ENCODE results near the gene MUC5B.

- TF ChIP-seq REST (IDR thresholded peaks at IDR 0.05; ENCODE audit: insufficient read depth in 1 of 2, low read depth in 2 of 2, low read length in 2 of 2) = no peak
- TF ChIP-seq POLR2AphosphoS5 (IDR thresholded peaks at IDR 0.05; ENCODE audit: low read depth, low read length) = no peak
These were observed 12.5 kb downstream of the MUC5B start for GRCh38 chr11:1235306-1235900.
